HG03520 (cell line): ENCODE measurements around the gene CBLC.
"Not testable (repeated sequence)": the region's sequence is repeated elsewhere in the genome, so short reads cannot be mapped to it uniquely, and the experiment has no call there.

Experiments used
- ATAC-seq: cut with Tn5 transposase; IDR thresholded peaks from one replicate; pipeline ENCODE4 v1.9.1; 2021; ENCODE audit warnings: mild to moderate bottlenecking, moderate library complexity; ENCODE audit not compliant: unreplicated experiment

The CBLC gene

DNA sequence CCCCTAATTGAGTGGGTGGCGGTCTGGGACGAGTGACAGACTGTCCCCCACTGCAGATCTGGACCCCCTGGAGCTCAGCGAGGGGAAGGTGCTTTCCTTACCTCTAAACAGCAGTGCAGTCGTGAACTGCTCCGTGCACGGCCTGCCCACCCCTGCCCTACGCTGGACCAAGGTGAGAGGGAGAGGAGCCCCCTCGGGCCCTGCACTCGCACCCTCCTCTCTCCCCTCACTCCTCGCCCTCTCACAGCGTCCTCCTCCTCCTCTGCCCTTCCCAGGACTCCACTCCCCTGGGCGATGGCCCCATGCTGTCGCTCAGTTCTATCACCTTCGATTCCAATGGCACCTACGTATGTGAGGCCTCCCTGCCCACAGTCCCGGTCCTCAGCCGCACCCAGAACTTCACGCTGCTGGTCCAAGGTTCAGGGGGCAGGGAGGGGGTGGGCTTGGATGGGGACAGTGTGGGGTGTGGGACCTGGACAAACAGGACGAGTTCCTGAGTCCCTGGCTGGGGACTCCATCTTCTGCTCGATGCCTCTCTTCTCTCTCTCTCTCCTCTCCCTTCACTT lies 40.9 kb downstream of the CBLC start:
- ATAC-seq = no peak

- no peak for ATAC-seq
Observed at GRCh38 chr19:44819246-44819832, 41.6 kb downstream of the CBLC start.

DNA sequence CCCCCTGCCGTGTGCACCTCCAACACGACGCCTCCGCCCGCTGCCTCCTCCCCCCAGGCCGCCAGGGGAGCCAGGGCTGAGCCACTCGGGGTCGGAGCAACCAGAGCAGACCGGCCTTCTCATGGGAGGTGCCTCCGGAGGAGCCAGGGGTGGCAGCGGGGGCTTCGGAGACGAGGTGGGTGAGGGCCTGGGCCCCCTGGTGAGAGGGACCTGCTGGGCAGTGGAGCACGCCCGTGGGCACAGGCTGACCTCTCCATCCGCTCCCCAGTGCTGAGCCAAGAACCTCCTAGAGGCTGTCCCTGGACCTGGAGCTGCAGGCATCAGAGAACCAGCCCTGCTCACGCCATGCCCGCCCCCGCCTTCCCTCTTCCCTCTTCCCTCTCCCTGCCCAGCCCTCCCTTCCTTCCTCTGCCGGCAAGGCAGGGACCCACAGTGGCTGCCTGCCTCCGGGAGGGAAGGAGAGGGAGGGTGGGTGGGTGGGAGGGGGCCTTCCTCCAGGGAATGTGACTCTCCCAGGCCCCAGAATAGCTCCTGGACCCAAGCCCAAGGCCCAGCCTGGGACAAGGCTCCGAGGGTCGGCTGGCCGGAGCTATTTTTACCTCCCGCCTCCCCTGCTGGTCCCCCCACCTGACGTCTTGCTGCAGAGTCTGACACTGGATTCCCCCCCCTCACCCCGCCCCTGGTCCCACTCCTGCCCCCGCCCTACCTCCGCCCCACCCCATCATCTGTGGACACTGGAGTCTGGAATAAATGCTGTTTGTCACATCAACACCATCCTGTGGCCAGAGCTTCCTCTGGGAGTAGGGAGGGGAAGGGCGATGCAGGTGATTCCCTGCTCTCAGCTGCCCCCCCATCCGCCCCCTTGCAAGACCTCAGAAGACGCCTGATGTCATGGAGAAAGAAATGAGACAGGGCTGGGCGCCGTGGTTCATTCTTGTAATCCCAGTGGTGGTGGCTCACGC lies 43.2 kb downstream of the CBLC start:
- ATAC-seq = no peak

- no peak for ATAC-seq
Observed at GRCh38 chr19:44822177-44822576, 44.5 kb downstream of the CBLC start.

DNA sequence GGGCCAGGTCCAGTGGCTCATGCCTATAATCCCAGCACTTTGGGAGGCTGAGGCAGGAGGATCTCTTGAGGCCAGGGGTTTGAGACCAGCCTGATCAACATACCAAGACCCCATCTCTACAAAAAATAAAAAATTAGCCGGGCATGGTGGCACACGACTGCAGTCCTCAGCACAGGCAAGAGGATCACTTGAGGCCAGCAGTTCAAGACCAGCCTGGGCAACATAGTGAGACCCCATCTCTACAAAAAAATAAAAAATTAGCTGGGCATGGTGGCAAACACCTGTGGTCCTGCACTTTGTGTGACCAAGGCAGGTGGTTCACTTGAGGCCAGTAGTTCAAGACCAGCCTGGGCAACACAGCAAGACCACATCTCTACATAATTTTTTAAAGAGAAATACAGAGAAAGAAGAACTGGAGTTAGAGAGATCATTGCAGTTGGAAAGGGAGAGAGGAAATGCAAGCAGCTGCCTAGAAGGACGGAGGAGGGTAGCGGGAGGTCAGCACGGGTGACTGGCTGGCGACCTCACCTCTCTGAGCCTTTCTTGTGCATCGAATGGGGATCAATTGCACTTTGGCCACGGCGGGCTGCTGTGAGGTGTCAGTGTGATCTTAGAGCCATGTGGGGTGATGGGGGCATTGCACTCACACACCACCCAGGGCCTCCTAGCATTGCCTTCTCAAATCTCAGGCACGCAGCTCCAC lies 45.1 kb downstream of the CBLC start:
- no peak for ATAC-seq

DNA sequence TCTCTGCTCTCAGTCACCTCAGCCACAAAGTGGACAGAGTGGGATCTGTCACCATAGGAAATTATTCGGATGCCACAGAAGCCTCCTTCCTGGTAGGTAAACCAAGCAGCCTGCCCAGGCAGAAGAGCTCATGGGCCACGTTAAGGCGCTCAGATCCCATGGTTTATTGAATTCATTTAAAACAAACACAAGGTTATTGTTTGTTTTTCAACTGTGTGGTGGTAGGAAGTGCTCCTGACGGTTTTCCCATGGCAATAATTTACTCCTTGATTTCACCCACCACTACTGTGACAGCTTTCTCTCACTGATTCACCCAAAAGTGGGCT lies 45.6 kb downstream of the CBLC start:
- no peak for ATAC-seq

DNA sequence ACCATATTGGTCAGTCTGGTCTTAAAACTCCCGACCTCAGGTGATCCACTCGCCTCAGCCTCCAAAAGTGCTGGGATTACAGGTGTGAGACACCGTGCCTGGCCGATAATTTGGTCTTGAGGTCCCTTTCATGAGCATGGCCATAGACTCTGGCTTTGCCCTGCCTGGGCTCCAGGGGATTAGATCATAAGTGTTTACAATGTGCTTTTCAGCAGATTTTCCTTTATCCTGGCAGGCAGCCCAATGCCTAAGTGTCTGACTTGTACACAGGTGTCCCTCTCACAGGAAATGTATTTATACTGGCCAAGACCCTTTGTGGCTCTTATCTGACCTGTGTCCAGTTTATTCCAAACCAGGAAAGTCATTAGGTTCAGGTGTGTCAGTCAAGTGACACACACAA lies 47.1 kb downstream of the CBLC start:
- no peak for ATAC-seq

GRCh38 chr19:44832875-44833274 lies 55.2 kb downstream of the CBLC start:
- not testable (repeated sequence) for ATAC-seq

GRCh38 chr19:44834399-44834798 lies 56.7 kb downstream of the CBLC start:
- not testable (repeated sequence) for ATAC-seq

DNA sequence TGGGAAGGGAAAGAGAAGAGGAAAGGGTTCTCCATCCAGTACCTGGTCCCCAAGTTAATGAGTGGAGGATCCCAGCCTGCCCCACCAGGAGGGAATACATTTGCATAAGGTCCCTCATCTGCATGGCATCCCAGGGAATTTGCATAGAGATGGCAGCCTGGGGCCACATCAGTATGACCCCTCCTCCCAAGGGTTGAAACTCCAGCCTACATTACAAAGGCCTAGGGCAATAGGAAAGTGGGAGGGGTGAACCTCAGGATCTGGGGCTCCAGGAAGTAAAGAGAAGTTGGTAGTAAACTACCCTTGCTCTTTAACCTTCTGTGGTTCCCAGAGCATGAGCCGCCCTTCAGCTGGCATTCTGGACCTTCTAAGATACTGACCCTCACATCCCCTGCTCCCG lies 61.6 kb downstream of the CBLC start:
- ATAC-seq = no peak

DNA sequence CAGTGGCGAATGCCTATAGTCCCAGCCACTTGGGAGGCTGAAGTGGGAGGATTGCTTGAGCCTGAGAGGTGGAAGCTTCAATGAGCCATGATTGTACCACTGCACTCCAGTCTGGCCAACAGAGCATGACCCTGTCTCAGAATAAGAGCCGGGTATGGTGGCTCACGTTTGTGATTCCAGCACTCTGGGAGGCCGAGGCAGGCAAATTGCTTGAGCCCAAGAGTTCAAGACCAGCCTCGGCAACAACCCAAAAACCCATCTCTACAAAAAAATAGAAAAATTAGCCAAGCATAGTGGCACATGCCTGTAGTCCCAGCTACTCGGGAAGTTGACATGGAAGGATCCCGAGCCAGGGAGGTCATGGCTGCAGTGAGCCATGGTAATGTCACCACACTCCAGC lies 63.1 kb downstream of the CBLC start:
- ATAC-seq = no peak

- ATAC-seq = no peak
Observed at GRCh38 chr19:44841231-44841630, 63.5 kb downstream of the CBLC start.

GRCh38 chr19:44845286-44845611 lies 67.6 kb downstream of the CBLC start:
- ATAC-seq = no peak

GRCh38 chr19:44845612-44846454 lies 68.1 kb downstream of the CBLC start, which contains the start of gene NECTIN2:
TSS of gene NECTIN2 (plus strand) at chr19:44846297. CDS start at chr19:44846526, 229 bp downstream.
- no peak for ATAC-seq

DNA sequence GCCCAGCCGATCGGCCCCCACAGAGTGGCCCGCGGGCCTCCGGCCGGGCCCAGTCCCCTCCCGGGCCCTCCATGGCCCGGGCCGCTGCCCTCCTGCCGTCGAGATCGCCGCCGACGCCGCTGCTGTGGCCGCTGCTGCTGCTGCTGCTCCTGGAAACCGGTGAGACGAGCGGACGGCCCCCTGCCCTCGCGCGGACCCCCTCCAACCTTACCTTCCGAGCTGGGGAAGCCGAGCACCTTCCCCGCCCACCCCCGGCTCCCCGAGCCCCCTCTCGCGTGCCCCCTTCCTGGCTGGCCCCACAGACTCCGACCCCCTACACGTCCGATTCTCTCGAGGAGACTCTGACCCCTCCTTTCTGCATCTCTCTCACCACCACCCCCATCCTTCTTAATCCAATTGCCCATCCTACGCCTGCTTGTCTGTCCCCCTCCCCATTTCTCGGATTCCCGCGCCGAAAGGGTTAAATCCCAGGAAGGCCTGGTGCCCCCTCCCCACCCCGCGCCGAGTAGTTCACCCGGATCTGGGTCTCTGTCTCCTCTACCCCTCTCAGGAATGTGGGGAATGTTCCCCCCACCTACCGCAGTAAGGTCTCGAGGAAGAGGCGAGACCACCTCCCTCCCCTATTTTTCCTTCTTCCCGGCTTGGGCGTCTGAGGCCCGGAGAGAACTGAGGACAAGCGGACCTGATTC lies 68.9 kb downstream of the CBLC start:
- no peak for ATAC-seq

GRCh38 chr19:44847144-44848035 lies 69.7 kb downstream of the CBLC start:
- no peak for ATAC-seq

GRCh38 chr19:44848036-44848811 lies 70.5 kb downstream of the CBLC start:
- ATAC-seq = no peak

DNA sequence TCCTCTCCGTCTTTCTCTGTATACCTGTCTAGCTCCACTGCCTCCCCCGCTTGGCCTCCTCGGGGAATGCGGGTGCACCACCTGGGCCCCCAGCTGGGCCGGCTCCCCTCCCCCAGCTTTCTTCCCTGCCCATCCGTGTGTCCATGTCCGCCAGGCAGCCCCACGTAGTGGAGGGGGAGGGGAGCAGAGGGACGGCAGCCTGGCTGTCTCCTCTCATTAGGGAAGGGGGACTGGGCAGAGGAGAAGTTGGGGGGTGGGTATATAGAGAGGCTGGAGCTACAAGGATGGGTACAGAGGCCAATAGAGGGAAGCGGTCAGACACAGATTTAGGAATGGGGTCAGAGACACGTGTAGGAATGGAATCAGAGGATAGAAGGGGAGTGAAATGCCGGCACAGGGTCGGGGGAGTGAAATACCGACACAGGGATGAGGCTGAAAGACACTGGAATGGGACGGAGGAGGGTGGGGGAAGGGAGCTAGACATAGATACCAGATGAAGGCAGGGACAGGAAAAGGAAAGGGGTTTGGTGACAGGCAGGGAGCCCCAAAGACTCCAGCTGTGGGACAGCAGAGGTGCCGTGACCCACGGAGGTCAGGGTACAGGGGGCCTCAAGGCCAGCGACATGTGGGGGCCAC lies 71.2 kb downstream of the CBLC start:
- ATAC-seq = no peak
